HG03432 (cell line): Measurements from ENCODE around the gene KDM4C.

Experiments
- ATAC-seq: cut with Tn5 transposase; IDR thresholded peaks from one replicate; pipeline ENCODE4 v1.9.1; 2021; ENCODE audit warnings: mild to moderate bottlenecking, moderate library complexity; ENCODE audit not compliant: unreplicated experiment

KDM4C gene

GRCh38 chr9:7121055-7121454 is 363.3 kb downstream of the KDM4C start:
- peak; percentile 42 for ATAC-seq

GRCh38 chr9:7121664-7122063 is 363.9 kb downstream of the KDM4C start:
- ATAC-seq: no peak

- ATAC-seq: no peak
Measured at GRCh38 chr9:7123743-7124142, 366.0 kb downstream of the KDM4C start.

DNA sequence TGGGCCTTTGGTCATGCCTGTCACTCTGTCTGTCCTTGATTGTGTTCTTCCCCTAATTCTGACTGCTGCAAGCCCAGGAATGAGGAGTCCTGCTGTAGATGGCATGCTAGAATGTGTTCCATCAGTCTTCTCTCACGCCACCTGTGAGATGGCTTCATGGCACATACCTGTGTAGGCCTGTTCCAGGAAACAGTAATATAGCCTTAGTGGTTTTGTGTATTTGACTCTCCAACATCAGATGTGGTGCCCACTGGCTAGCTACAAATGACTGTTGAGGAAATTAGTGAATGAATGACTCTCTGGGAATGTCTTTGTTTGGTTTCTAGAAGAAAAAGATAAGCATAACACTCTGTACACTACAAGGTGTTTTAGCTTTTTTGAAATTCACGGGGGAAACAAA is 367.5 kb downstream of the KDM4C start:
- no peak for ATAC-seq

- ATAC-seq: no peak
Measured at GRCh38 chr9:7129391-7129790, 371.6 kb downstream of the KDM4C start.

GRCh38 chr9:7130266-7130820 is 372.6 kb downstream of the KDM4C start:
- no peak for ATAC-seq

- no peak for ATAC-seq
Measured at GRCh38 chr9:7132605-7133004, 374.8 kb downstream of the KDM4C start.

DNA sequence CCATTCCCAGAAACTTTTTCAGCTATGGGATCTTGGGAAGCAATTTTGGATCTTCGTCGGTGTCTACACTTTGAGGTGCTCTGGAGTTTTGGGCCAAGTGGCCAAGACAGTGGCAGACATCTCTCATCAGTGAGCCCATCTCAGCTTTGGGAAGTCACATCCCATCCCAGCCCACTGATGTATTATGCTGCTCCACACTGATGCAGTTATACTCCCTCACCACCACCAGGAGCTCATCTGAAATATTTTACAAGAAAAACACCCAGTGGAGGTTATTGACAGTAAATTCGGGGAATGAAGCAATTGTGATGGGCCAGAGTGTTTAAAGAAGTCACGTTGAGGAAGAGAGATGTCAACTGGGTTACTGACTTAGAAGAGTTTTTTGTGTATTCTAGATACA is 378.0 kb downstream of the KDM4C start:
- ATAC-seq: no peak

DNA sequence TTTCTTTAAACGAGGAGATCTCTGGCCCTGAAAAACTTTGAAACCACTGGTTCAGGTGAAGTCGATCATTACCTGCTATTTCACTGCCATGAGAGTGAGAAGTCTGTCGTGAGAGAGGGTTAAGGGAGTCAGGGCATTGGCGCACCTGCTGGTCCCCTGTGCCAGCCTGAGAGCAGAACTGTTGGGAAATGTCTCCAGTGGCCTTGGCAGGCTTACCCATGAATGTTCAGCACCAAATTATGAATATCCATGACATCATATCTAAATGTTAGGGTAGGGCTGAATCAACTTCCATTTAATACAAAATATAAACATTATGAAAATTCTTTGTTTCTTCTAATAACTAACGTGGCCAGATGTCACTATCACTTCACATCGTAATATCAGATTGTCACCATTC is 379.3 kb downstream of the KDM4C start:
- ATAC-seq: no peak

GRCh38 chr9:7137571-7137970 is 379.8 kb downstream of the KDM4C start:
- ATAC-seq: no peak

GRCh38 chr9:7139886-7140285 is 382.1 kb downstream of the KDM4C start:
- no peak for ATAC-seq

- no peak for ATAC-seq
Measured at GRCh38 chr9:7140401-7140800, 382.6 kb downstream of the KDM4C start.

DNA sequence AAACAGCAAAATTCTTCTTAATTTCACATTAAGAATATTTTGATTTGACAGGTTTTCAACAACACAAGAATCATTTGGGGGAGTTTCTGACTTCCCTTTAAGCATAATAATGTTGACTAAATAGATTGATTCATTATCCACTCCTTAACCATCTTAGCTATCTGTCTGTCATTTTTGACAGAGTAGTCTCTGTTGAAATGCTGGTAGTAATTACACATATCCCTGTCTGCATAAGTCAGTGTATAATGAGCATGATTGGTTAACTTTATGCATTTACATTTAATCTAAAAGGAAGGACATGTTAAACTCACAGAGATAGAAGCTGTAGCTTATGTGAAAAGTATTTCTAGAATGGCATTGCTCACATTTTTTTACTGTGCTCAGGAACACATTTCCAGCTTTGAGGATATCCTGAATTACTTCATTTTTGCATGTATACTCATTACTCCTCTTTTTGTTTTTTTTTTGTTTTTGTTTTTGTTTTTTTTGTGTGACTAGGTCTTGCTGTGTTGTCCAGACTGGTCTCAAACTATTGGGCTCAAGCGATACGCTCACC is 385.9 kb downstream of the KDM4C start:
- no peak for ATAC-seq

- ATAC-seq: no peak
Measured at GRCh38 chr9:7144265-7145046, 386.7 kb downstream of the KDM4C start.

GRCh38 chr9:7145361-7146069 is 387.7 kb downstream of the KDM4C start:
- no peak for ATAC-seq

- ATAC-seq: no peak
Measured at GRCh38 chr9:7146582-7146981, 388.8 kb downstream of the KDM4C start.

DNA sequence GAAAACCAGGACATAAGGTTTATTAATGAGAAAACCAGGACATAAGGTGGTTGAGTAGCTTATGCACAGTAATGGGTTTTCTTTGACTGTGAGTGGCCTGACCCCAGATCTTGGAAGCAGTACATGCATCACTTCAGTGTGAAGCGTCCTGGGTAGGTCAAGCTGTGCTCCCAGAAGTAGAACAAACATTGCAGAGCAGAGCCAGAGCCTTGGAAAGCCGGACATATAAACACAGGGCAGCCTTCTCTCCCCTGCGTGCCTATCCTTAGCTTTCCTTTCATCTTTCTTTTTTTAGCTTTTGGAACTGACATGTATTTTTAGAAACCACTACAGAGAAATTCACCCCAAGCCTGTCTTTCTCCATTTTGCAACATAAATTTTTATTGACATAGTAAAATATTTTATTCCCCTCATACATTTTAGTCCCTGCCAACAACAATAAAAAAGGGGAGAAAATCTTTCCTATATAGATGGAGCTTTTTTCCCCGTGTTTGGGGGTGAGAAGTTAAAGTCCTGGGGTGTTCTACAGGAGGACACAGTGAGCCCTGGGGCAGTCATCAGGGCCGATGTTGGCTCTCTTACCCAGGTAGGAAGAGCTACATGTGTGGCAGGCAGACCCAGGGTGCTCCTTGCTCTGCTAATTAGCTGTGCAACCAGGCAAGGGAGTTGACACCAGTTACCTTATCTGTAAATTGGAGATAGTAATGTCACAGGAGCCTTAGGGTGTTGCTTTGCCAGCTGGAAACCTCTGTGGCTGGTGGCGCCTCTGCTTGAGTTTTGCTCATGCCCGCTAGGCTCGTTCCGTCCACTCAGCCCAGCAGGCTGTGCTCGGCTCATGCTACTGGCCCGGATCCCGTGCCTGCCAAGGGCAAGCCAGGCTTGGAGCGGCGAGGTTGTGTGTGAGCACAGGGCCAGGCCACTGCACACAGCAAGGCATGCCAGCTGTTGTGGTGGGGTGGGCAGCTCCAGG is 389.6 kb downstream of the KDM4C start:
- ATAC-seq: no peak

GRCh38 chr9:7148243-7148765 is 390.5 kb downstream of the KDM4C start:
- ATAC-seq: no peak

GRCh38 chr9:7149258-7149657 is 391.5 kb downstream of the KDM4C start:
- no peak for ATAC-seq

DNA sequence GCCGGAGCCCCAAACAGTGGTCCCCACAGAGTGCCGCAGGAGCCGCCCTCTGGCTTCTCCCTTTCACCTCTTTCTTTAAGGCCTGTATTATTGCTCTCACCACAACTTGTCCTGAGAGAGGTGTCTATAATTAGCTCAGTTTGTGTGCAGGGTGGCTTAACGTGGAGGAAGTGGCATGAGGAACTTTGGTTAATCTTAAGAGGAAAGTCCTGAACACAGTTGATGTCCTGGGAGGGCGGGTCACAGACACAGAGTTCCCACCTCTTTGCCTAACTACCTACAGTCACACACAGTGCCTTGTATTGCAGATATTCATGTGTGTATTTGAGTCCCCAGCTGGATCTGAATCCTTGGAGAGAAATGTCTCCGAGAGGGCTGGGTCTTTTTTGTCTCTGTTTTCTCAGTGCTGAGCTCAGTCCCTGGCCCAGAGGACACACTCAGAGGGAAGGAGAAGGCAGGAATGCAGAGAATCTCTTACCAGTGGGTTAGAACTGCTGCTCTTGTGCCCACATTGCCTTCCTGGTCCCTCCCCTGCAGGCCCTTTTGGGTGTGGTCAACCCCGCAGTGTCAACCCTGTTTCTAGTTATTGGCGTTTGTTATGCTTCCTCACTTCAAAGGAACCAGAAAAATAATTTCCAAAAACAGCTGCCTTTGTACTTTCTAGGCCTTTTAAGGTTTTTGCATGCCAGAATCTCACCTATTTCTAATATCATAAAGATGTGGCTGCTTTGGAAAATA is 392.5 kb downstream of the KDM4C start:
- ATAC-seq: no peak
